Activated T-cell treated with anti-CD3 and anti-CD28 coated beads for 24 hours (primary cell): ENCODE data around the gene P2RX5.
"Not testable (repeated sequence)": the region's sequence is repeated elsewhere in the genome, so short reads cannot be mapped to it uniquely, and the experiment has no call there.

Experiments used
- DNase-seq: peaks from one replicate; pipeline ENCODE4 v3.0.0-alpha.2; 2020; ENCODE audit warnings: low read depth

P2RX5 gene, protein sequence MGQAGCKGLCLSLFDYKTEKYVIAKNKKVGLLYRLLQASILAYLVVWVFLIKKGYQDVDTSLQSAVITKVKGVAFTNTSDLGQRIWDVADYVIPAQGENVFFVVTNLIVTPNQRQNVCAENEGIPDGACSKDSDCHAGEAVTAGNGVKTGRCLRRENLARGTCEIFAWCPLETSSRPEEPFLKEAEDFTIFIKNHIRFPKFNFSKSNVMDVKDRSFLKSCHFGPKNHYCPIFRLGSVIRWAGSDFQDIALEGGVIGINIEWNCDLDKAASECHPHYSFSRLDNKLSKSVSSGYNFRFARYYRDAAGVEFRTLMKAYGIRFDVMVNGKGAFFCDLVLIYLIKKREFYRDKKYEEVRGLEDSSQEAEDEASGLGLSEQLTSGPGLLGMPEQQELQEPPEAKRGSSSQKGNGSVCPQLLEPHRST

DNA sequence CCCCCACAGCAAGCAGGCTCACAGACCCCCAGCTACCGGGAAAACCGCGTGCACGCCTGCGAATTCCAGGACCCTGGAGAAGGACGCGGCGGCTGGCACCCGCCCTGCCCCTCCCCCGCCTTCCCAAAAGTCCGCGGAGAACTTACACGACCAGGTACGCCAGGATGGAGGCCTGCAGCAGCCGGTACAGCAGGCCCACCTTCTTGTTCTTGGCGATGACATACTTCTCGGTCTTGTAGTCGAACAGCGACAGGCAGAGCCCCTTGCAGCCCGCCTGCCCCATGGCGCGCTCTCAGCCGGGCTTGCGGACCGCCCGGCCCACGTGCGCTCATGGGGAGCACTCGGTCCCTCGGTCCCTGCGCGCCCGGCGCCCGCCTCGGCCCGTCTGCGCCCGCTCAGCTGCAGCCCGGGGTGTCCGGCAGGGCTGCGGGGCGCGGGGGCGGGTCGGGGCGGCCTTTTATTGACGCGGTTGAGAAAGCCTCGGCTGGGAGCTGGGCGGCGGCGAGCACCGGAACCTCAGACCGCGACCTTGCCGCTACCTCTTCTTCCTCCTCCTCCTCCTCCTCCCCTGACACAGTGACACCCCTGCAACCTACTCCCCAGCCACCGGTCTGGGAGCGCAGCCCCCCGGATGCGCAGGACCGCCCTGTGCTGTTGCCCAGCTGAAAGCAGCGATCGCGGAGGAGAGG lies at the start of gene P2RX5:
Gene P2RX5, minus strand, starts transcription at position 433 of the 689 bp plus-strand sequence. Its CDS starts 150 bp downstream, at position 283.
- DNase-seq: no peak

DNA sequence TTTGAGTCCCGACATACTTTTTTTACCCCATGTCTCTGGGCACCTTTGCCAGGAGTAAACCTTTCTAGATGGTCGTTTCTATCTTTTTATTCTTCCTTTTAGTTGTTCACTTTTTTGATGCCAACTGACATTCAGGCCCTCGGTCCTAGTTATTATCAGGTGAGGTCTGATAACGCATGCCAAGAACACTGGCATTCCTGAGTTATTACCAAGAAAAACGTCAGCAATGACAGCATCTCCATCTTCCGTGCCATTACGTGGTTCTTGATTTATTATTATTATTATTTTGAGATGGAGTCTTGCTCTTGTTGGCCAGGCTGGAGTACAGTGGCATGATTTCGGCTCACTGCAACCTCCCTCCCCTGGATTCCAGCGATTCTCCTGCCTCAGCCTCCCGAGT lies 49.1 kb upstream of the P2RX5 start:
- DNase-seq: no peak

DNA sequence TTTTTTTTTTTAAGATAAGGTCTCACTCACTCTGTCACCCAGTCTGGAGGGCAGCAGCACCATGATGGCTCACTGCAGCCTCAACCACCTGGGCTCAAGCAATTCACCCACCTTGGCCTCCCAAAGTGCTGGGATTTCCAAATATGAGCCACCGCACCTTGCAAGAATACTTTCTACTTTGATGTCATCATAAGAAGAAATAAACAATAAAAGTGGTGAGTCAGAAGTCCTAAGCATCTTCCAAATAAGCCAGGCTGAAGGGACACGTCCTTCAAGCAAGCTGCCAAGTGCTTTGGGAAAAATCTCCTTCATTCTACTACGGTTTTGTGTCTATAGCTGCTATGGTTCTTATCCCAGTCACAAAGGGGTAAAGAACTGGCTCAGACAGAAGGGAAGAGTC lies 48.1 kb upstream of the P2RX5 start:
- DNase-seq: no peak

DNA sequence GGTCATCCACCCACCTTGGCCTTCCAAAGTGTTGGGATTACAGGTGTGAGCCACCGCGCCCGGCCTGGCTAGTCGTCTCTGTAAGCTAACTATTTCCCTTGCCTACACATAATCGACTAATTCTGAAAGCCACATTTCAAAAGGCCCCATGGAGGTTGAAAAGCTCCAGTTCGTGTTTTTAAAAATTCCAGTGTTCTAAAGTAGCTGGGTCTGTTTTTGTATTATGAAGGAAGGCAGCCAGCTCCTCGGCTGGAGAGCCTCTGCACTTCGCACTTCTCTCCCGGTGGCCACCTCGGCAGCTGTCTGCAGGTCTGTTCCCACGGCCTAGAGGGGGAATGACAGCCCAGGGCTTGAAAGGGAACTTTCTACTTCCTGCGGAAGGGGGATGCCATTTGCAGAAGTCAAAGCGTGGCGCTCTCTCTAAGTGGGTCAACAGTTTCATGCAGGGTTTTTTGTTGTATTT lies 44.7 kb upstream of the P2RX5 start:
- no peak for DNase-seq

DNA sequence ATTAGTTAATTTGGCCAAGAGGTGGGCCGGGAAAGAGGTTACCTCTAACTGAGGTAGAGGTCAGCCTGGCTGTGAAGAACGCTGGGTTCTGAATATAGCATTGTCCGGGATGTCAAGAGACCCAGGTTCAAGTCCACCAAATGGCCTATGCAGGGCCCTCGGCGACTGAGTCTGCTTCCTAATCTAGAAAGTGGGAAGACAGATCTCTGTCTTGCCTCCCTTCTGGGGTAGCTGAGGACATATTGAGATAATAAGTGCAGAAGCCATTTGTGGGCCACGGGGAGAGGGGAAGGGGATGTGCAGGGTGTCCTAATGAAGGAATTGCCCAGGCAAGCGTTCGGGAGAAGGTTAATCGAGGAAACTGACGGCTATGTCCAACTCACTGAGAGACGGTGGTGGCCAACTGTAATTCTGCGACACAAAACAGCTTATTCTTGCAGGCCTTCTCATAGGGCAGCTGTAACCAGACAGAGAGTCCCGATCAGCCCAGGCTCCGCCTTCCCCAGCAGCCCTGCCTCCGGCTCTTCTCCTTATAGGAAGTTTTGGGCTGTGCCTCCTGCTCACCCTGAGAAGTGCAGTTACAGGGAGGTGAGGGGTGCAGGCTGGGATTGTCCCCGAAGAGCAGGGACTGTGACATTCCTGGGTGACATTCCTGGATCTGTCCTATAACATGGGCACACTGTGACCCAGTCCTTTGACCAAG lies 43.6 kb upstream of the P2RX5 start:
- no peak for DNase-seq

DNA sequence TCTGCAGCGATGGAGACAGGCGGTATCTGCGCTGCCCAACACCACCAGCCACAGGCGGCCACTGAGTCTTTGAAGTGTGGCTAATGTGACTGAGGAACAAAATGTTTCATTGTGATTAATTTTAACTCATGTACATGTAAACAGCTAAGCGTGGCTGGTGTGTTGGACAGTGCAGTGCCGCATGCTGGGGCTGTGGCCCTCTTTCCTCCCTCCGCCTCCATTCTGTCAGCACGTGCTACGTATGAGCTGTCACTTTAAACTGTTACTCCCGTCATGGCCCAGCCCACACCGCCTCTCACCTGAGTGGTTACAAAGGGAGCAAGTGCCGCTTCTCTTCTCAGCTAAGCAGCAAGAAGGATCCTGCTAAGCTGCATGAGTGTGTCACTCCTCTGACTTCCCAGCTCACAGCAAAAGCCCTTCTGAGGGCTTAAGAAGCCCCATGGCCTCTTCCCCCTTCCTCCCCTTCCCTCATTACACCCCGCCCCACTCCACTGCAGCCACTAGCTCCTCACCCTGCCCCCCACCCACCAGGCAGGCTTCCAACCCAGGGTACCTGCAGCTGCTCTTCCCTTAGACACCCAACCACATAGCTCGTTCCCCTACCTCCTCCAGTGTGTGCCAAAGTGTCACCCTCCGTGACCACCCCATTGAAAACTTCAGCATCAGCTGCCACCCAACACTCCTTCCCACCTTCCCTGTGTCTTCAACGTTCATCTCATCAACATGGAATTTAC lies 42.8 kb upstream of the P2RX5 start:
- DNase-seq: peak; percentile 65

DNA sequence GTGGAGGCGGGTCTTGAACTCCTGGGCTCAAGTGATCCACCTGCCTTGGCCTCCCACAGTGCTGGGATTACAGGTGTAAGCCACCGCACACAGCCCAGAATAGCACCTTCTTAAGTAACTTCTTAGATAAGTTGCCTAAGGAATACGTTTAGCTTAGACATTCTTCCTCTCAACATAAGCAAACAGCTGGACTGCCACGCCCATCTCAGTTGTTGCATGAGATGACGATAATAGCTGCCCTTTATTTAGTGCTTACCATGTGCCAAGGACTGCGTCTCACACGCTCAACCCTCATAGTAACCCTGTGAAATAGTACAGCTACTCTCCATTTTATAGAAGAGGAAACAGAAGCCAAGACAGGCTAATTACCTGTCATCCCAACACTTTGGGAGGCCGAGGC lies 39.6 kb upstream of the P2RX5 start:
- DNase-seq: no peak

DNA sequence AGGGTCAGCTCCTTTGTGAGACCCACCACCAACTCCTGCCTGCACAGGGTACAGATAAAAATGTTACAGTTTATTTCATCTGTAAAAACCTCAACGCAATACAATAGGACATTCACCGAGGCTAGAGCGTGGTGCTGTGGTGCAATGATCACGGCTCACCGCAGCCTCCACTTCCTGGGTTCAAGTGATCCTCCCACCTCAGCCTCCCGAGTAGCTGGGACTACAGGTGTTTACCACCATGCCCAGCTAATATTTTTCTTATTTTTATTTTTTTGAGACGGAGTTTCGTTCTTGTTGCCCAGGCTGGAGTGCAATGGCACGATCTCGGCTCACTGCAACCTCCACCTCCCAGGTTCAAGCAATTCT lies 38.9 kb upstream of the P2RX5 start:
- not testable (repeated sequence) for DNase-seq

DNA sequence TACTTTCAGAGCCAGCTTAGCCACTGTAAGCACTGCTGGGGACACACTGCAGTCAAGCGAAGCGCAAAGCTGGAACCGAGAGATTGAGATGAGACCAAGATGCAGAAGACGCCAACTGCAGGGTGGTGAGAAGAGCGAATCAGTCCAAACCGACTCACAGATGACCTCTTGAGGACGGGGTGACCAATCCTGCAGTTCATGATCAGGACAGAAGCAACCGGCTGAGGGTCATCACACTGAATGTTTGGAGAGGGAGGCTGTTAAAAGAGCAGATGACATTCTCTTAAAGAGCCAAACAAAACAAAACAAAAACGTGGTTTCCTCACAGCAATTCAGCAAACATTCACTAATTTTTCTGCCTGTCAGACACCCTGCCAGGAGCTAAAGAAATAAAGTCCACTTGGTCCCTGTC lies 36.3 kb upstream of the P2RX5 start:
- DNase-seq: no peak

DNA sequence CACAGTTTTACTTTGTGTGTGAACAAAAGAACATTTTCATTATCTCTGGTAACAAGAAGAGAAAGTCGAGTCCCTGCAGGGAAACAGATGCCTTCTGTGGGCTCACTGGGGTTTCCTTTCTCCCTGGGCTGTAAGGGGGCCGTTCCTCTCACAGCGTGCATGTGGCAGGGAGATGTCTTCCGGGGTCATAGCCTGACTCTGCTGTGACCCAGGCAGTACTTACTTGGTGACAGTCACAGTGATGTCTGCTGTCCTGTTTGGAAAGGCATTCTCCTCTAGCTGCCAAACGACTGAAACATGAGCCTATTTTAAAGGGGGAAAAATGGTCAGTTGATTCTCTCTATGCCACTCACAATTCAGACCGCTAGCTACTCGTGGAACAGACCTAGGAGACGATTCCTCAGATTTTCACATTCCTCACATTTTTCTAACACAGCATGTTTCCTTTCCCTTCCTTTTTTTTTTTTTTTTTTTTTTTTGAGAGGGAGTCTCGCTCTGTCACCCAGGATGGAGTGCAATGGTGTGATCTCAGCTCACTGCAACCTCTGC lies 35.0 kb upstream of the P2RX5 start:
- no peak for DNase-seq

DNA sequence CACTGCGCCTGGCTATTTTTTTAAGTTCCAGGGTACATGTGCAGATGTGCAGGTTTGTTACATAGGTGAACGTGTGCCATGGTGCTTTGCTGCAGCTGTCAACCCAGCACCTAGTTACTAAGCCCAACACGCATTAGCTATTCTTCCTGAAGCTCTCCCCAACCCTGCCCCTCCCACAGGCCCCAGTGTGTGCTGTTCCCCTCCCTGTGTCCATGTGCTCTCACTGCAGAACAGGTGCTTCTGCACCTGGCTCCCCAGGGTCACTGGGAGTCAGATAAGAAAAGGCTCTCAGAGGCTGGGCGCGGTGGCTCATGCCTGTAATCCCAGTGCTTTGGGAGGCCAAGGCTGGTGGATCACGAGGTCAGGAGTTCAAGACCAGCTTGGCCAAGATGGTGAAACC lies 33.9 kb upstream of the P2RX5 start:
- DNase-seq: no peak

DNA sequence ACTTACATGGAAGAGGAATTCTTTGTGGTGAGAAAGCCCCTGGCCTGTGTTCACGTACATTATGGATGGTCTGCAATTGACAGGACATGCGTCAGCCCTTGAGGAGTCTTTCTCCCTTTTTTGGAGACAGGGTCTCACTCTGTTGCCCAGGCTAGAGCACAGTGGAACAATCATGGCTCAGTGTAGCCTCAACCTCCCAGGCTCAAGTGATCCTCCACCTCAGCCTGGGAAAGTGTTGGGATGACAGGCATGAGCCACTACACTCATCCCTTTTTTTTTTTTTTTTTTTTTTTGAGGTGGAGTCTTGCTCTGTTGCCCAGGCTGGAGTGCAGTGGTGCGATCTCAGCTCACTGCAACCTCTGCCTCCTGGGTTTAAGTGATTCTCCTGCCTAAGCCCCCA lies 32.1 kb upstream of the P2RX5 start:
- not testable (repeated sequence) for DNase-seq

DNA sequence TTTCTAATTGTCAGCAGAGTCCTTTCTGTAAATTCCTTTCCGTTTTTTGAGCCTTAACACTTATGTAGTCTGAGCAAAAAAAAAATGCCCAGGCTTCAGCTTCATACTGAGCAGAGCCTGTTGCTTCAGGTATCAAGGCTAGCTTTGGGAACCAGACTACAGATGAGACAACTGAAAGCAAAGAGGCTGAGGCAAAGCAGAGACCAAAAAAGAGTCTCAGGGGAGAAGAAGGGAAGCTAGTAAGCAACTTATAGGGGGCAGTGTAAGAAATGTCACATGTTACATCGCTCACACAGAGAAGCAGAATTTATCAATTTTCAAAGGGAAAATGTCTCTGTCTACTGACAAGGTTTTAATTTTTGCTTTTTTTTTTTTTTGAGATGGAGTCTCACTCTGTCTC lies 31.1 kb upstream of the P2RX5 start:
- no peak for DNase-seq

DNA sequence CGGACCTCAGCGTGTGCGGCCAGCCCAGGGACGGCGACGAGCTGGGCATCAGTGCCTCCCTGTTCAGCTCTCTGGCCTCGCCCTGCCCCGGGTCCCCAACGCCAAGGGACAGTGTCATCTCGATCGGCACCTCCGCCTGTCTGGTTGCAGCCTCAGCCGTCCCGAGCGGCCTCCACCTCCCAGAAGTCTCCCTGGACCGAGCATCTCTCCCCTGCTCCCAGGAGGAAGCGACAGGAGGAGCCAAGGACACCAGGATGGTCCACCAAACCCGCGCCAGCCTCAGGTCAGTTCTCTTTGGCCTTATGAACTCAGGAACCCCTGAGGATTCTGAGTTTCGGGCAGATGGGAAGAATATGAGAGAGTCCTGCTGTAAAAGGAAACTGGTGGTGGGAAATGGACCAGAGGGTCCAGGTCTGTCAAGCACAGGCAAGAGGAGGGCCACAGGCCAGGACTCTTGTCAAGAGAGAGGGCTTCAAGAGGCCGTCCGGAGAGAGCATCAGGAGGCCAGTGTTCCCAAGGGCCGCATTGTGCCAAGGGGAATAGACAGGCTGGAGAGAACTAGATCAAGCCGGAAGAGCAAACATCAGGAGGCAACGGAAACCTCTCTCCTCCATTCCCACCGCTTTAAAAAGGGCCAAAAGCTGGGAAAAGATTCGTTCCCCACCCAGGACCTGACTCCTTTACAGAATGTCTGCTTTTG lies 28.6 kb upstream of the P2RX5 start:
- DNase-seq: no peak

DNA sequence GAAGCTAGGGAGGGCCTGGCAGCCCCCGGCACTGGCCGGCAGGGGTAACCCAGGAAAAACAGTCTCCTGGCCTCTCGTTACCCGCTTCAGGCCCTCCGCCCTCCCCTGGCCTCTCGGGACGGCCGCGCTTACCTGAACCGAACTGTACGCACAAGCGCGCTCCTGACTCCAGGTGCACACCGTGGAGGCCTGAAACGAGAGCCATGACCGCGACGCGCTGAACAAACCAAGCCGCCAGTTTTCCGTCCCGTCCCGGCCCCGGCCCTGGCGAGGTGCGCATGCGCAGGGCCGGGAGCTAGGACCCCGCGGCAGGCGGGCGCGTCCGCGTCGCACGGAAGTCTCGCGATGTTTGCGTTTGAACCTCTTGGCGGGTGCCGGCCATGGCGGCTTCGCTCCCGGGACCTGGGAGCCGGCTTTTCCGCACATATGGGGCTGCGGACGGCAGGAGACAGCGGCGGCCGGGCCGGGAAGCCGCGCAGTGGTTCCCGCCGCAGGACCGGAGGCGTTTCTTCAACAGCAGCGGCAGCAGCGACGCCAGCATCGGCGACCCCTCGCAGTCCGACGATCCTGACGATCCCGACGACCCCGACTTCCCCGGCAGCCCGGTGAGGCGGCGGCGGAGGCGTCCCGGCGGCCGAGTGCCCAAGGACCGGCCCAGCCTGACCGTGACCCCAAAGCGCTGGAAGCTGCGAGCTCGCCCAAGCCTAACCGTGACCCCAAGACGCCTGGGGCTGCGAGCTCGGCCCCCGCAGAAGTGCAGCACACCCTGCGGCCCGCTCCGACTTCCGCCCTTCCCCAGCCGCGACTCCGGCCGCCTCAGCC lies 27.8 kb upstream of the P2RX5 start, which contains the start of gene HASPIN:
Gene HASPIN, plus strand, starts transcription at position 348 of the 822 bp plus-strand sequence. Its CDS starts 33 bp downstream, at position 381.
- peak; percentile 87 for DNase-seq

DNA sequence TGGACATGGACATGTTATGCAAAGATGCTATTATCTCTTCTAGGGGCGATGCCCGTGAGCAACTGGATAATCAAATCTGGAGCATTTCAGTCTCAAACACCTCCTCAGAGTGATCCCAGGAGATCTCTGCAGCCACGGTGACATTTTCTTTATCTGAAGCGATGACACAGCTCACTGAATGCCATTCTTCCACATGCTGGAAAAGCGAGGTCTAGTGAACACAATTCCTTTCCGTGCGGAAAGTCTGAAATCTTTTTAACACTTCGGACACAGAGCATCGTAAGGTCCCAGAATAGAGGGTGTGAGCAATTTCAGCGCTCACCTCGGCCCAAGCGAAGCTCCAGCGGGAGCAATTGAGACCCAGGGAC lies 27.2 kb upstream of the P2RX5 start:
- DNase-seq: no peak

DNA sequence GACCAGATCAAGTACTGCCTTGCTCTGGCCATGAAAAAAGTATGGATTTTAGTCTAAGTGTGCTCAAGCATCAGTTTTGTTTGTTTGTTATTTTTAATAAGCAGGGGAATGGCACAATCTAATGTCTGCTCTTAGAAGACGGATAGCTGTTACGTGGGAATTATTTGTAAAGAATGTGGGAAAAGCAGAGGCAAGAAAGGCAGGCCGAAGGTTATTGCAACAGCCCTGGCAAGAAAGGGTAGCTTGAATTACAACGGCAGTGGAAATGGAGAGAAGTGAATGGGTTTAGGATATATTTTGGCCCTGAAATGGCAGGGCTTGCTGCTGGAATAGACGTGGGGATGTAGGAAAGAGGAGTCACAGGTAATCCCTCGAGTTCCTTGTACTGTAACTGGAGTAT lies 26.8 kb upstream of the P2RX5 start:
- DNase-seq: no peak

DNA sequence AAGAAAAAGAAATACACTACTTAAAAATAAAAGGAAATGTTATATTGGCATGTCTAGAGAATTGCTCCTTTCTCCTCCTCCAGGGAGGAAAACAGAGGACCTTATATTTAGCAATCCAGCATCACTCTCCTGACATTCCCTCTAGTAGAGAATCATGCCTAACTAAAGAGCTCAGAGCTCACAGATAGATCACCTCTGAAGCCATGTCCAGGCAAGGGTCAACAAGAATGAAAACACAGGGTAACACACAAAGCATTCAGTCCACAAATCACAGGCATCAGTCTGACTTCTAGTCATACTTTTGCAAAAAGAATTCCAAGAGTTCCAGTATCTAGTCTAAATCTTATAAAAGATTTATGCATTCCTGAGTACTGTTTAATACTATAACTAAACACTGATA lies 23.3 kb upstream of the P2RX5 start:
- no peak for DNase-seq

DNA sequence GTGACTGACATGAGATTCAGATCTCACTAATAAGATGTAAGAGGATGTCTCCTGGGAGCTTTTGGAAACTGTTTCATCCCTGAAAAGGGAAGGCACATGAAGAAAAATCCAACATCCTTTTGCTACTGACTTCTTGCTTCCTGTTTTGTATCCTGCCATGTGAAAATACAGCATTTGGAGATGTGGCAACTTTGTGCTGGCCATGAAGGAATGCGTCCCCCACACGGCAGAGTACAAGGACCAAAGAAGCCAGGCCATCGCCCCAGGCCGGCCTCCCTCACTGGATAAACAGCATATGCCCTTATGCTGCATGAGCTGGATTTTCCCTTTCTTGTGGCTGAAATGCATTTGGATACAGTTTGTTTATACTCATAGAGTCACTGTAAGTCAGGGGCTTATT lies 22.2 kb upstream of the P2RX5 start:
- DNase-seq: no peak

DNA sequence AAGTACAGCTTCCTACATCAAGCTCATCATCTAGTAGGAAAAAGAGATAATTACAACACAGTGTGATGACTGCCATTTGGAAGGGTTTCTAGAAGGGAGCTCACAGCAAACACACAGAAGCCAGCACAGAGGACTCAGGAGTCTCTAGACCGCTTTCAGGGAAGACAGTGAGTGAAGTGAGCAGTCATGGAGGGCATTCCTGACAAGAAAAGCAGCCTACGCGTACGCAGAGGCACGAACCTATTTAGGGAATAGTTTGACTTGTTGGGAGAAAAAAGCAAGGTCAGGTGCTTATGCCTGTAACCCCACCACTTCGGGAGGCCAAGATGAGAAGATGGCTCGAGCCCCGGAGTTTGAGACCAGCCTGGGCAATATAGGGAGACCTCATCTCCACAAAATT lies 19.3 kb upstream of the P2RX5 start:
- no peak for DNase-seq
